Measurements from ENCODE around the gene FOXI1.

The FOXI1 gene

GRCh38 chr5:170105642-170106611 lies at the start of gene FOXI1:
Gene FOXI1, plus strand, starts transcription at chr5:170105897. Its CDS starts 61 bp downstream, at chr5:170105958.
- DNase-seq = no peak

- no peak for DNase-seq
These were observed 49.0 kb upstream of the FOXI1 start for GRCh38 chr5:170056561-170057267.

GRCh38 chr5:170057311-170057710 lies 48.4 kb upstream of the FOXI1 start:
- DNase-seq = no peak

- DNase-seq = no peak
These were observed 46.5 kb upstream of the FOXI1 start for GRCh38 chr5:170059221-170059620.

- DNase-seq = no peak
These were observed 38.5 kb upstream of the FOXI1 start for GRCh38 chr5:170067152-170067551.

GRCh38 chr5:170067574-170068170 lies 38.0 kb upstream of the FOXI1 start:
- no peak for DNase-seq

GRCh38 chr5:170069512-170069911 lies 36.2 kb upstream of the FOXI1 start:
- no peak for DNase-seq

- peak; percentile 18 for DNase-seq
These were observed 34.9 kb upstream of the FOXI1 start for GRCh38 chr5:170070556-170071412.

GRCh38 chr5:170071748-170072147 lies 33.9 kb upstream of the FOXI1 start:
- DNase-seq = no peak

- DNase-seq = no peak
These were observed 30.0 kb upstream of the FOXI1 start for GRCh38 chr5:170075696-170076095.

GRCh38 chr5:170076211-170076610 lies 29.5 kb upstream of the FOXI1 start:
- no peak for DNase-seq

GRCh38 chr5:170076739-170077138 lies 29.0 kb upstream of the FOXI1 start:
- no peak for DNase-seq

GRCh38 chr5:170077526-170077925 lies 28.2 kb upstream of the FOXI1 start:
- DNase-seq = no peak

- no peak for DNase-seq
These were observed 27.2 kb upstream of the FOXI1 start for GRCh38 chr5:170078458-170078857.

GRCh38 chr5:170078931-170079330 lies 26.8 kb upstream of the FOXI1 start:
- DNase-seq = no peak

- no peak for DNase-seq
These were observed 25.5 kb upstream of the FOXI1 start for GRCh38 chr5:170080217-170080616.

- no peak for DNase-seq
These were observed 24.8 kb upstream of the FOXI1 start for GRCh38 chr5:170080786-170081445.

GRCh38 chr5:170081616-170082015 lies 24.1 kb upstream of the FOXI1 start:
- no peak for DNase-seq

GRCh38 chr5:170082701-170083100 lies 23.0 kb upstream of the FOXI1 start:
- DNase-seq = no peak

GRCh38 chr5:170087168-170087817 lies 18.4 kb upstream of the FOXI1 start:
- no peak for DNase-seq

- no peak for DNase-seq
These were observed 13.1 kb upstream of the FOXI1 start for GRCh38 chr5:170092455-170093101.

Measured in CD4-positive, alpha-beta T cell treated with Interleukin-17A for 4 hours (primary cell).